ENCODE measurements around the gene PAPPA. TPM values are rescaled to one million over a fixed set of nuclear protein-coding genes. Genes with fewer than 3 reads are reported as not detected.

The PAPPA gene
- total RNA-seq, 1 donor from 2014 or later: 0.15 TPM

DNA sequence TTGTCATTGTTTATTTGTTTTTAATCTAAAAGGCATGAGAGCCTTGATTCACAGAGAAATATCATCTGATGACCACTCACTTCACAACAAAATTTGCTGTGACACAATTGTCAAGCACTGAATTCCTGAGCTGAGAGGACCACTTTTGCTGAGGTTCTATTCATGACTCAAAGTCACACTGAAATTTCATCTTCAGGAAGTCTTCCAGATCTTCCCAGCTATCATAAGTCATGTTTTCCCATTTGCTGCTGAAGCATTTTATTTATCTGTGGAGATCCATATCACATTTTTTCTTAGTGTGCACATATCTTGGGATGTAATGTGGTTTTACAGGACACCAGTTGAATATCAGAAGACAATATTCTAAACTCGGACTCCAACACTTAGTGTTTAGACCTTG is 278.5 kb downstream of the PAPPA start:
- Histone ChIP-seq H3K27me3 (no peaks in the 10 kb centered on the region), H3F3A (ENCODE audit: low read depth) (no peaks in the 10 kb centered on the region), H3K4me3 (no peak overlapping the region), H3K4me2 (no peak overlapping the region), H3K4me1 (no peaks in the 10 kb centered on the region), H3K9me3 (ENCODE audit: low read depth) (no peaks in the 10 kb centered on the region), H3K36me3 (no peaks in the 10 kb centered on the region), H3K27ac (no peak overlapping the region), H2AFZ (replicated peaks) (no peak overlapping the region), H3K79me2 (ENCODE audit: low read depth) (no peaks in the 10 kb centered on the region), H3K9ac (no peak overlapping the region), H4K20me1 (ENCODE audit: low read depth) (no peaks in the 10 kb centered on the region)
- no peak overlapping the region for H3K27ac Mint-ChIP-seq
- H3K4me3 Mint-ChIP-seq: no peak overlapping the region
- TF ChIP-seq EZH2phosphoT487 (IDR thresholded peaks at IDR 0.05): no peak
- TF ChIP-seq EZH2 (IDR thresholded peaks at IDR 0.05): no peak
- TF ChIP-seq, protein P1, sequence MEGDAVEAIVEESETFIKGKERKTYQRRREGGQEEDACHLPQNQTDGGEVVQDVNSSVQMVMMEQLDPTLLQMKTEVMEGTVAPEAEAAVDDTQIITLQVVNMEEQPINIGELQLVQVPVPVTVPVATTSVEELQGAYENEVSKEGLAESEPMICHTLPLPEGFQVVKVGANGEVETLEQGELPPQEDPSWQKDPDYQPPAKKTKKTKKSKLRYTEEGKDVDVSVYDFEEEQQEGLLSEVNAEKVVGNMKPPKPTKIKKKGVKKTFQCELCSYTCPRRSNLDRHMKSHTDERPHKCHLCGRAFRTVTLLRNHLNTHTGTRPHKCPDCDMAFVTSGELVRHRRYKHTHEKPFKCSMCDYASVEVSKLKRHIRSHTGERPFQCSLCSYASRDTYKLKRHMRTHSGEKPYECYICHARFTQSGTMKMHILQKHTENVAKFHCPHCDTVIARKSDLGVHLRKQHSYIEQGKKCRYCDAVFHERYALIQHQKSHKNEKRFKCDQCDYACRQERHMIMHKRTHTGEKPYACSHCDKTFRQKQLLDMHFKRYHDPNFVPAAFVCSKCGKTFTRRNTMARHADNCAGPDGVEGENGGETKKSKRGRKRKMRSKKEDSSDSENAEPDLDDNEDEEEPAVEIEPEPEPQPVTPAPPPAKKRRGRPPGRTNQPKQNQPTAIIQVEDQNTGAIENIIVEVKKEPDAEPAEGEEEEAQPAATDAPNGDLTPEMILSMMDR (IDR thresholded peaks at IDR 0.05): no peak
- H3K36me3 Mint-ChIP-seq: peaks cover 1% of the 10 kb centered on the region
- no peaks in the 10 kb centered on the region for H3K4me1 Mint-ChIP-seq
- H3K27me3 Mint-ChIP-seq (ENCODE audit: insufficient read depth, low read depth): no peaks in the 10 kb centered on the region
- DNase-seq (ENCODE audit: low spot score): no peak
- H3K9me3 Mint-ChIP-seq: no peaks in the 10 kb centered on the region

DNA sequence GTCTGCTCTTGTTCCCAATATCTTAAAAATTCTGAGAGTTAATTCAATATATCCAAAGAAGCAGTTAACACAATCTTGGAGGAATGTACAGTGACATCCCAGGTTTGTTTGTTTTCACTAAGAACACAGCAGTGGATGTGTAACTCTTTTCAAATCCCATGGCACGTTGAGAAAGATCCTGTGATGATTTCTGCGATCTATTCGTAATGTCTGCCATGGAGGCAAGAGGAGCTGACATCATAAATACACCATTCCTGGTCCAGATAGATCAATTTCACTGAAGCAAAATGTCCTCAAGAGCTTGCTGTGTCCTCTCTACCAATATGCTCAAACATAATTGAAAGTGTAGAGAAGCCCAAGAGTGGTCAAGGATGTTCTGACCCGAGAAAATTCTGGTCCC is 280.7 kb downstream of the PAPPA start:
- TF ChIP-seq, protein P1 (IDR thresholded peaks at IDR 0.05): no peak
- TF ChIP-seq EZH2phosphoT487 (IDR thresholded peaks at IDR 0.05) (no peak), EZH2 (IDR thresholded peaks at IDR 0.05) (no peak)
- Mint-ChIP-seq H3K27ac (no peak overlapping the region), H3K27me3 (ENCODE audit: insufficient read depth, low read depth) (no peaks in the 10 kb centered on the region)

DNA sequence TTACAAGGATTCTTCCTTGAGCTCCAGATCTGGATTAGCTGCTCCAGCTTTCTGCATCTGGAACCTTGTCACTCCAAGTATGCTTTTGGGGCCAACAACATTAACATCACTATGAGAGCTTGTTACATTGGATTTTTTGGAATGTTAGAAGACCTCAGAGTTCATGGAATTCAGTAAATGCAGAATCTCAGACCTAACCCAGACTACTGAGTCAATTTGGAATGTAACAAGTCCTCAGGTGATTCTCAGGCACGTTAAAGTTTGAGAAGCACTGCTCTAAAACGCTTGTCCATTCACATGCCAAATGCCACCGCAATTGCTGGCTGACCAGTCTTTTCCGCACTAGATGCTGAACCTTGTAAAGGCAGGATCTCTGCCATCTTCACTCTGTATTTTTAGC is 282.1 kb downstream of the PAPPA start:
- Histone ChIP-seq H3K4me2 (no peak overlapping the region), H3K4me1 (no peaks in the 10 kb centered on the region), H3K36me3 (no peaks in the 10 kb centered on the region), H3K27ac (no peak overlapping the region), H2AFZ (replicated peaks) (no peak overlapping the region), H3K9me3 (ENCODE audit: low read depth) (no peaks in the 10 kb centered on the region), H3F3A (ENCODE audit: low read depth) (no peaks in the 10 kb centered on the region), H4K20me1 (ENCODE audit: low read depth) (no peaks in the 10 kb centered on the region), H3K4me3 (no peak overlapping the region), H3K27me3 (no peaks in the 10 kb centered on the region), H3K79me2 (ENCODE audit: low read depth) (no peaks in the 10 kb centered on the region), H3K9ac (no peak overlapping the region)
- H3K36me3 Mint-ChIP-seq: peaks cover 5% of the 10 kb centered on the region
- H3K27me3 Mint-ChIP-seq (ENCODE audit: insufficient read depth, low read depth): no peaks in the 10 kb centered on the region
- DNase-seq (ENCODE audit: low spot score): no peak
- TF ChIP-seq EZH2phosphoT487 (IDR thresholded peaks at IDR 0.05): no peak
- TF ChIP-seq, protein P1 (IDR thresholded peaks at IDR 0.05): no peak
- TF ChIP-seq EZH2 (IDR thresholded peaks at IDR 0.05): no peak
- H3K4me1 Mint-ChIP-seq: no peaks in the 10 kb centered on the region
- H3K27ac Mint-ChIP-seq: no peak overlapping the region
- H3K9me3 Mint-ChIP-seq: peaks cover 3% of the 10 kb centered on the region
- H3K4me3 Mint-ChIP-seq: no peak overlapping the region

More for the DNA sequence above, 280.7 kb downstream of the PAPPA start:
- no peak overlapping the region for H3K9ac ChIP-seq
- H3K36me3 Mint-ChIP-seq: peaks cover 2% of the 10 kb centered on the region
- H3K4me3 ChIP-seq: no peak overlapping the region
- H4K20me1 ChIP-seq (ENCODE audit: low read depth): no peaks in the 10 kb centered on the region
- H3K4me1 ChIP-seq: no peaks in the 10 kb centered on the region
- no peak for DNase-seq (ENCODE audit: low spot score)
- no peak overlapping the region for H3K27ac ChIP-seq
- H3K4me3 Mint-ChIP-seq: no peak overlapping the region
- H2AFZ ChIP-seq (replicated peaks): no peak overlapping the region
- no peaks in the 10 kb centered on the region for H3K4me1 Mint-ChIP-seq
- no peaks in the 10 kb centered on the region for H3K36me3 ChIP-seq
- no peaks in the 10 kb centered on the region for H3K9me3 ChIP-seq (ENCODE audit: low read depth)
- H3K4me2 ChIP-seq: no peak overlapping the region
- H3K27me3 ChIP-seq: no peaks in the 10 kb centered on the region
- peaks cover 3% of the 10 kb centered on the region for H3K9me3 Mint-ChIP-seq
- no peaks in the 10 kb centered on the region for H3K79me2 ChIP-seq (ENCODE audit: low read depth)
- H3F3A ChIP-seq (ENCODE audit: low read depth): no peaks in the 10 kb centered on the region

All from neural progenitor cell (in vitro differentiated cells).